ENCODE data around the gene PNPLA5.

PNPLA5 gene

GRCh38 chr22:43851058-43851978 is 40.5 kb downstream of the PNPLA5 start:
- Histone ChIP-seq H2BK5ac (ENCODE audit: low read depth, low read length, poor library complexity, severe bottlenecking) (no peak overlapping the region), H3K4me2 (ENCODE audit: low read length, poor library complexity, severe bottlenecking) (no peak overlapping the region), H4K8ac (ENCODE audit: low read length) (no peak overlapping the region), H2AFZ (ENCODE audit: low read depth, low read length) (no peak overlapping the region), H2BK15ac (ENCODE audit: low read depth, poor library complexity, severe bottlenecking) (no peak overlapping the region), H4K91ac (ENCODE audit: low read length) (no peak overlapping the region), H3K27ac (ENCODE audit: low read length, poor library complexity, severe bottlenecking) (no peak overlapping the region), H3K4ac (ENCODE audit: low read depth in 1 of 2, low read length in 2 of 2) (no peak overlapping the region), H3K4me1 (ENCODE audit: control insufficient read depth, insufficient read depth, low read depth, low read length) (peaks cover 3% of the 10 kb centered on the region), H3K27me3 (ENCODE audit: control insufficient read depth in 1 of 2, insufficient read depth in 1 of 2, low read length in 2 of 2) (peaks cover 49 to 76% of the 10 kb centered on the region in 2 experiments), H3K79me1 (replicated peaks; ENCODE audit: low read length, poor library complexity, severe bottlenecking) (no peaks in the 10 kb centered on the region), H2AK5ac (ENCODE audit: low read length, severe bottlenecking) (no peak overlapping the region), H3K4me3 (ENCODE audit: insufficient read depth in 1 of 2, low read depth in 1 of 2, low read length in 2 of 2) (no peak overlapping the region), H2BK120ac (ENCODE audit: low read depth, low read length) (no peak overlapping the region), H2BK12ac (ENCODE audit: low read length in 2 of 2) (no peak overlapping the region), H3K18ac (ENCODE audit: low read depth in 1 of 2, low read length in 2 of 2) (no peak overlapping the region), H3K9ac (ENCODE audit: low read length) (no peak overlapping the region), H3K36me3 (ENCODE audit: control insufficient read depth in 1 of 2, insufficient read depth in 2 of 2, low read depth in 1 of 2, low read length in 2 of 2) (no peaks in the 10 kb centered on the region), H3K14ac (ENCODE audit: low read length in 2 of 2) (no peak overlapping the region), H3K23ac (ENCODE audit: low read length in 2 of 2) (no peak overlapping the region), H3K9me3 (ENCODE audit: control insufficient read depth, low read length) (peaks cover 4% of the 10 kb centered on the region)
- no peak for DNase-seq
- 69% methylated on average over 13 of the region's 13 CpGs for WGBS

GRCh38 chr22:43850529-43850928 is 41.3 kb downstream of the PNPLA5 start:
- Histone ChIP-seq H2BK15ac (ENCODE audit: low read depth, poor library complexity, severe bottlenecking) (no peak overlapping the region), H2AK5ac (ENCODE audit: low read length, severe bottlenecking) (no peak overlapping the region), H4K8ac (ENCODE audit: low read length) (no peak overlapping the region), H3K4me1 (ENCODE audit: control insufficient read depth, insufficient read depth, low read depth, low read length) (peaks cover 3% of the 10 kb centered on the region), H3K4me3 (ENCODE audit: insufficient read depth in 1 of 2, low read depth in 1 of 2, low read length in 2 of 2) (no peak overlapping the region), H3K27ac (ENCODE audit: low read length, poor library complexity, severe bottlenecking) (no peak overlapping the region), H3K14ac (ENCODE audit: low read length in 2 of 2) (no peak overlapping the region), H2BK5ac (ENCODE audit: low read depth, low read length, poor library complexity, severe bottlenecking) (no peak overlapping the region), H2AFZ (ENCODE audit: low read depth, low read length) (no peak overlapping the region), H3K9ac (ENCODE audit: low read length) (no peak overlapping the region), H2BK120ac (ENCODE audit: low read depth, low read length) (no peak overlapping the region), H3K27me3 (ENCODE audit: control insufficient read depth in 1 of 2, insufficient read depth in 1 of 2, low read length in 2 of 2) (peaks cover 54 to 82% of the 10 kb centered on the region in 2 experiments), H3K36me3 (ENCODE audit: control insufficient read depth in 1 of 2, insufficient read depth in 2 of 2, low read depth in 1 of 2, low read length in 2 of 2) (no peaks in the 10 kb centered on the region), H3K79me1 (replicated peaks; ENCODE audit: low read length, poor library complexity, severe bottlenecking) (no peaks in the 10 kb centered on the region), H3K18ac (ENCODE audit: low read depth in 1 of 2, low read length in 2 of 2) (no peak overlapping the region), H2BK12ac (ENCODE audit: low read length in 2 of 2) (no peak overlapping the region), H4K91ac (ENCODE audit: low read length) (no peak overlapping the region), H3K9me3 (ENCODE audit: control insufficient read depth, low read length) (no peaks in the 10 kb centered on the region), H3K23ac (ENCODE audit: low read length in 2 of 2) (no peak overlapping the region), H3K4me2 (ENCODE audit: low read length, poor library complexity, severe bottlenecking) (no peak overlapping the region), H3K4ac (ENCODE audit: low read depth in 1 of 2, low read length in 2 of 2) (no peak overlapping the region)
- 76% methylated on average over 12 of the region's 12 CpGs for WGBS
- no peak for DNase-seq

GRCh38 chr22:43849731-43850130 is 42.1 kb downstream of the PNPLA5 start:
- H3K14ac ChIP-seq (ENCODE audit: low read length in 2 of 2): no peak overlapping the region
- H3K4ac ChIP-seq (ENCODE audit: low read depth in 1 of 2, low read length in 2 of 2): no peak overlapping the region
- H2BK15ac ChIP-seq (ENCODE audit: low read depth, poor library complexity, severe bottlenecking): no peak overlapping the region
- peaks cover 3% of the 10 kb centered on the region for H3K4me1 ChIP-seq (ENCODE audit: control insufficient read depth, insufficient read depth, low read depth, low read length)
- no peak overlapping the region for H3K27ac ChIP-seq (ENCODE audit: low read length, poor library complexity, severe bottlenecking)
- H3K23ac ChIP-seq (ENCODE audit: low read length in 2 of 2): no peak overlapping the region
- H4K8ac ChIP-seq (ENCODE audit: low read length): no peak overlapping the region
- no peaks in the 10 kb centered on the region for H3K36me3 ChIP-seq (ENCODE audit: control insufficient read depth in 1 of 2, insufficient read depth in 2 of 2, low read depth in 1 of 2, low read length in 2 of 2)
- no peak overlapping the region for H2AK5ac ChIP-seq (ENCODE audit: low read length, severe bottlenecking)
- no peaks in the 10 kb centered on the region for H3K9me3 ChIP-seq (ENCODE audit: control insufficient read depth, low read length)
- no peak overlapping the region for H2BK5ac ChIP-seq (ENCODE audit: low read depth, low read length, poor library complexity, severe bottlenecking)
- H3K18ac ChIP-seq (ENCODE audit: low read depth in 1 of 2, low read length in 2 of 2): no peak overlapping the region
- H3K9ac ChIP-seq (ENCODE audit: low read length): no peak overlapping the region
- 88% methylated on average over 13 of the region's 13 CpGs for WGBS
- H2BK120ac ChIP-seq (ENCODE audit: low read depth, low read length): no peak overlapping the region
- H2BK12ac ChIP-seq (ENCODE audit: low read length in 2 of 2): no peak overlapping the region
- H3K79me1 ChIP-seq (replicated peaks; ENCODE audit: low read length, poor library complexity, severe bottlenecking): no peaks in the 10 kb centered on the region
- H3K4me2 ChIP-seq (ENCODE audit: low read length, poor library complexity, severe bottlenecking): no peak overlapping the region
- no peak overlapping the region for H2AFZ ChIP-seq (ENCODE audit: low read depth, low read length)
- H3K4me3 ChIP-seq (ENCODE audit: insufficient read depth in 1 of 2, low read depth in 1 of 2, low read length in 2 of 2): no peak overlapping the region
- no peak for DNase-seq
- no peak overlapping the region for H4K91ac ChIP-seq (ENCODE audit: low read length)
- H3K27me3 ChIP-seq (ENCODE audit: control insufficient read depth in 1 of 2, insufficient read depth in 1 of 2, low read length in 2 of 2): peaks cover 54 to 86% of the 10 kb centered on the region in 2 experiments

GRCh38 chr22:43848366-43849171 is 43.2 kb downstream of the PNPLA5 start:
- H3K79me1 ChIP-seq (replicated peaks; ENCODE audit: low read length, poor library complexity, severe bottlenecking): no peaks in the 10 kb centered on the region
- no peak overlapping the region for H3K27ac ChIP-seq (ENCODE audit: low read length, poor library complexity, severe bottlenecking)
- no peak overlapping the region for H2AFZ ChIP-seq (ENCODE audit: low read depth, low read length)
- no peak overlapping the region for H3K4ac ChIP-seq (ENCODE audit: low read depth in 1 of 2, low read length in 2 of 2)
- no peak overlapping the region for H3K9ac ChIP-seq (ENCODE audit: low read length)
- no peak overlapping the region for H3K18ac ChIP-seq (ENCODE audit: low read depth in 1 of 2, low read length in 2 of 2)
- no peak overlapping the region for H2BK12ac ChIP-seq (ENCODE audit: low read length in 2 of 2)
- H4K91ac ChIP-seq (ENCODE audit: low read length): no peak overlapping the region
- H3K9me3 ChIP-seq (ENCODE audit: control insufficient read depth, low read length): no peaks in the 10 kb centered on the region
- no peaks in the 10 kb centered on the region for H3K36me3 ChIP-seq (ENCODE audit: control insufficient read depth in 1 of 2, insufficient read depth in 2 of 2, low read depth in 1 of 2, low read length in 2 of 2)
- H3K23ac ChIP-seq (ENCODE audit: low read length in 2 of 2): no peak overlapping the region
- no peak overlapping the region for H3K4me2 ChIP-seq (ENCODE audit: low read length, poor library complexity, severe bottlenecking)
- H4K8ac ChIP-seq (ENCODE audit: low read length): no peak overlapping the region
- peaks cover 57 to 89% of the 10 kb centered on the region in 2 experiments for H3K27me3 ChIP-seq (ENCODE audit: control insufficient read depth in 1 of 2, insufficient read depth in 1 of 2, low read length in 2 of 2)
- H3K4me3 ChIP-seq (ENCODE audit: insufficient read depth in 1 of 2, low read depth in 1 of 2, low read length in 2 of 2): no peak overlapping the region
- no peak for DNase-seq
- no peak overlapping the region for H2BK120ac ChIP-seq (ENCODE audit: low read depth, low read length)
- H2AK5ac ChIP-seq (ENCODE audit: low read length, severe bottlenecking): no peak overlapping the region
- H2BK15ac ChIP-seq (ENCODE audit: low read depth, poor library complexity, severe bottlenecking): no peak overlapping the region
- whole genome bisulfite sequencing: 59% methylated on average over 16 of the region's 16 CpGs
- H3K14ac ChIP-seq (ENCODE audit: low read length in 2 of 2): no peak overlapping the region
- peaks cover 3% of the 10 kb centered on the region for H3K4me1 ChIP-seq (ENCODE audit: control insufficient read depth, insufficient read depth, low read depth, low read length)
- H2BK5ac ChIP-seq (ENCODE audit: low read depth, low read length, poor library complexity, severe bottlenecking): no peak overlapping the region
